GM12878 (cell line): ENCODE data around the gene SURF2. TPM values are rescaled to one million over a fixed set of nuclear protein-coding genes. Genes with fewer than 3 reads are reported as not detected.

Source experiments
- FOXK2 ChIP-seq: fragments of 450-650 bp; IDR thresholded peaks from 2 replicates; pipeline ENCODE4 v1.6.1; 2017; ENCODE audit warnings: mild to moderate bottlenecking, moderate library complexity
- GATAD2B ChIP-seq: fragments of 450-650 bp; conservative IDR thresholded peaks from 2 replicates; pipeline ENCODE4 v1.6.1; 2017; ENCODE audit warnings: low read depth, mild to moderate bottlenecking, moderate library complexity
- HCFC1 ChIP-seq: fragments of 150-350 bp; IDR thresholded peaks from 2 replicates; pipeline ENCODE4 v1.6.1; 2014; ENCODE audit warnings: low read length
- HDAC6 ChIP-seq: fragments of 200-600 bp; sonication (generic); IDR thresholded peaks from one replicate; pipeline ENCODE4 v1.8.0; 2017; ENCODE audit warnings: antibody characterized with exemption; ENCODE audit not compliant: unreplicated experiment
- IKZF2 ChIP-seq, 2 experiments: fragments of 450-650 bp; IDR thresholded peaks; 2 replicates each; pipeline ENCODE4 v1.6.1; 2017; ENCODE audit warnings: mild to moderate bottlenecking in 2 of 2, moderate library complexity in 2 of 2
- IRF4 ChIP-seq: IDR thresholded peaks from 2 replicates; pipeline ENCODE4 v1.6.1; 2011; ENCODE audit warnings: low read depth, low read length
- KAT2A ChIP-seq: conservative IDR thresholded peaks from 2 replicates; pipeline ENCODE4 v1.6.1; 2011; ENCODE audit warnings: low read depth, low read length; ENCODE audit not compliant: control insufficient read depth
- MTA3 ChIP-seq: IDR thresholded peaks from 2 replicates; pipeline ENCODE4 v1.6.1; 2012; ENCODE audit warnings: low read length, inconsistent platforms, borderline replicate concordance
- NFIC ChIP-seq: IDR thresholded peaks from 2 replicates; pipeline ENCODE4 v1.6.1; 2012; ENCODE audit warnings: low read depth, mild to moderate bottlenecking, inconsistent platforms, low read length, moderate library complexity
- NRF1 ChIP-seq: conservative IDR thresholded peaks from 2 replicates; pipeline ENCODE4 v1.6.1; 2011; ENCODE audit warnings: mild to moderate bottlenecking, low read depth, low read length, improper control_type of control experiment
- PAX5 ChIP-seq: IDR thresholded peaks from 2 replicates; pipeline ENCODE4 v1.6.1; 2011; ENCODE audit warnings: low read depth, low read length, borderline replicate concordance
- POLR2AphosphoS5 ChIP-seq: IDR thresholded peaks from 2 replicates; pipeline ENCODE4 v1.6.1; 2011; ENCODE audit warnings: mild to moderate bottlenecking, low read length, inconsistent platforms
- SRF ChIP-seq, 2 experiments: IDR thresholded peaks; 2 replicates each; pipeline ENCODE4 v1.6.1; 2011; ENCODE audit warnings: low read depth in 2 of 2, low read length in 2 of 2, mild to moderate bottlenecking in 1 of 2, moderate library complexity in 1 of 2
- SUZ12 ChIP-seq: fragments of 200-600 bp; sonication (generic); IDR thresholded peaks from one replicate; pipeline ENCODE4 v1.6.1; 2018; ENCODE audit warnings: antibody characterized with exemption, mild to moderate bottlenecking; ENCODE audit not compliant: unreplicated experiment
- YY1 ChIP-seq: IDR thresholded peaks from 2 replicates; pipeline ENCODE4 v1.6.1; 2011; ENCODE audit warnings: low read depth, mild to moderate bottlenecking, low read length
- polyA plus RNA-seq, 11 experiments: library from polyadenylated mRNA; depleted of rRNA in 4 of 11; unstranded in 6 of 11; stranded (reverse) in 5 of 11; fragments of >200 nt; fragmentation: Nextera tagmentation in 4 of 11; fragmentation: Illumina TruSeq in 1 of 11; extraction: Ambion mirVana in 4 of 11; extraction: Trizol in 1 of 11; gene quantifications; 1 replicate in 1 of 11; 2 replicates in 10 of 11; pipeline versions ENCODE4 v1.2.1 to v1.2.3, GENCODE V29; 2011 to 2016; ENCODE audit warnings: inconsistent platforms in 2 of 11, missing spikeins in 2 of 11, low read depth in 1 of 11
- total RNA-seq, 4 experiments: library from RNA; depleted of rRNA in 3 of 4; stranded (reverse); fragments of >200 nt in 3 of 4; fragmentation: Illumina TruSeq in 1 of 4; extraction: Trizol in 1 of 4; gene quantifications; 2 replicates each; pipeline versions ENCODE4 v1.2.1 to v1.2.3, GENCODE V29; 2013 to 2021
- TF ChIP-seq, protein P1 (sequence below): fragments of 450-650 bp; IDR thresholded peaks from 2 replicates; pipeline ENCODE4 v1.6.1; 2018; ENCODE audit warnings: mild to moderate bottlenecking, low read depth, moderate library complexity; ENCODE audit not compliant: partially characterized antibody
- TF ChIP-seq, protein P2 (sequence below): fragments of 450-650 bp; conservative IDR thresholded peaks from 2 replicates; pipeline ENCODE4 v1.6.1; 2017; ENCODE audit warnings: mild to moderate bottlenecking, moderate library complexity
- TF ChIP-seq, protein P3 (sequence below): fragments of 450-650 bp; IDR thresholded peaks from 2 replicates; pipeline ENCODE4 v1.6.1; 2016; ENCODE audit warnings: mild to moderate bottlenecking
- TF ChIP-seq, protein P4 (sequence below): IDR thresholded peaks from 2 replicates; pipeline ENCODE4 v1.6.1; 2012; ENCODE audit warnings: low read depth, low read length, improper control_type of control experiment
- TF ChIP-seq, protein P5 (sequence below): IDR thresholded peaks from 2 replicates; pipeline ENCODE4 v1.6.1; 2011; ENCODE audit warnings: borderline replicate concordance, low read depth, mild to moderate bottlenecking, moderate library complexity, low read length; ENCODE audit not compliant: insufficient read depth, poor library complexity, severe bottlenecking
- TF ChIP-seq, protein P6 (sequence below): IDR thresholded peaks from 2 replicates; pipeline ENCODE4 v1.6.1; 2012; ENCODE audit warnings: low read depth, low read length, improper control_type of control experiment

SURF2 gene
- total and polyA plus RNA-seq, 10 of the 15 experiments (the other 5 are each of a cell fraction or from before 2014, with no cell fraction given), result 4.0 to 41.7 (median 20.8) TPM

DNA sequence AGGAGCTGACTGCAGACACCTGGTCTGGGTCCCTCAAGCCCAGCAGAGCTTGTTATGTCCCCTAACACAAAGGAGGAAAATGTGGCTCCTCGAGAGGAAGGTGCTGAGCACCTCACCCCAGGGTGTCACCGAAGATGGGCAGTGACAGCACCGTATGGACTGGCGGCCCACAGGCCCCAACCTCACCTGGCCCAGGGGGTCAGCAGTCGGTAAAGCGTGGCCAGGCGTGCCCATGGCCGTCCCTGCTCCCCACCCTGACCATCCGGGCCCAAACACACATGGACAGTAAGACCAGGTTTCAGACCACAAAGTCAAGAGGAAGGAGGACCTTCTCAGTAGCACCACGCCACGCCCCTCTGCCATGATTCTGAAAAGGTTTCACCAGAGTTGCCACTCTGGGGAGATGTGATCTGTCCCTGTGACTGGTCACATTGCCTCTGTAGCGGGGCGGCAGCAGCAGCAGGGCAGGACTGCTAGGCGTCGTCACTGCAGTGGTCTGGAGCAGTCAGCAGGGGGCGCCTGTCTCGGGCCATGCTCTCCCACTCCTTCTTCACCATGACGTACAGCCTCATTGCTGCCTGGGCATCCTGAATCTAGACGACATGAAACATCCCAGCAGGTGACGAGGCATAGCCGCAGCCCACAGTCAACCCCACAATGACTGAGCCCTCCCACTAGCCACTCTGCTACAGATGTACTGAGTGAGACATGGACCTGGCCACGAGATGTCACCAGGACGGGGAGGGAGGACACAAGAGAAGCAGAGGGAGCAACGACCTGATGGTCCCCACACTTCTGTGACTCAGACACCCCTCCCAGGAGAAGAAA, 50.3 kb downstream of the SURF2 start (continued):
- TF ChIP-seq, protein P1, sequence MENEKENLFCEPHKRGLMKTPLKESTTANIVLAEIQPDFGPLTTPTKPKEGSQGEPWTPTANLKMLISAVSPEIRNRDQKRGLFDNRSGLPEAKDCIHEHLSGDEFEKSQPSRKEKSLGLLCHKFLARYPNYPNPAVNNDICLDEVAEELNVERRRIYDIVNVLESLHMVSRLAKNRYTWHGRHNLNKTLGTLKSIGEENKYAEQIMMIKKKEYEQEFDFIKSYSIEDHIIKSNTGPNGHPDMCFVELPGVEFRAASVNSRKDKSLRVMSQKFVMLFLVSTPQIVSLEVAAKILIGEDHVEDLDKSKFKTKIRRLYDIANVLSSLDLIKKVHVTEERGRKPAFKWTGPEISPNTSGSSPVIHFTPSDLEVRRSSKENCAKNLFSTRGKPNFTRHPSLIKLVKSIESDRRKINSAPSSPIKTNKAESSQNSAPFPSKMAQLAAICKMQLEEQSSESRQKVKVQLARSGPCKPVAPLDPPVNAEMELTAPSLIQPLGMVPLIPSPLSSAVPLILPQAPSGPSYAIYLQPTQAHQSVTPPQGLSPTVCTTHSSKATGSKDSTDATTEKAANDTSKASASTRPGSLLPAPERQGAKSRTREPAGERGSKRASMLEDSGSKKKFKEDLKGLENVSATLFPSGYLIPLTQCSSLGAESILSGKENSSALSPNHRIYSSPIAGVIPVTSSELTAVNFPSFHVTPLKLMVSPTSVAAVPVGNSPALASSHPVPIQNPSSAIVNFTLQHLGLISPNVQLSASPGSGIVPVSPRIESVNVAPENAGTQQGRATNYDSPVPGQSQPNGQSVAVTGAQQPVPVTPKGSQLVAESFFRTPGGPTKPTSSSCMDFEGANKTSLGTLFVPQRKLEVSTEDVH, result no peak
- TF ChIP-seq, protein P2, sequence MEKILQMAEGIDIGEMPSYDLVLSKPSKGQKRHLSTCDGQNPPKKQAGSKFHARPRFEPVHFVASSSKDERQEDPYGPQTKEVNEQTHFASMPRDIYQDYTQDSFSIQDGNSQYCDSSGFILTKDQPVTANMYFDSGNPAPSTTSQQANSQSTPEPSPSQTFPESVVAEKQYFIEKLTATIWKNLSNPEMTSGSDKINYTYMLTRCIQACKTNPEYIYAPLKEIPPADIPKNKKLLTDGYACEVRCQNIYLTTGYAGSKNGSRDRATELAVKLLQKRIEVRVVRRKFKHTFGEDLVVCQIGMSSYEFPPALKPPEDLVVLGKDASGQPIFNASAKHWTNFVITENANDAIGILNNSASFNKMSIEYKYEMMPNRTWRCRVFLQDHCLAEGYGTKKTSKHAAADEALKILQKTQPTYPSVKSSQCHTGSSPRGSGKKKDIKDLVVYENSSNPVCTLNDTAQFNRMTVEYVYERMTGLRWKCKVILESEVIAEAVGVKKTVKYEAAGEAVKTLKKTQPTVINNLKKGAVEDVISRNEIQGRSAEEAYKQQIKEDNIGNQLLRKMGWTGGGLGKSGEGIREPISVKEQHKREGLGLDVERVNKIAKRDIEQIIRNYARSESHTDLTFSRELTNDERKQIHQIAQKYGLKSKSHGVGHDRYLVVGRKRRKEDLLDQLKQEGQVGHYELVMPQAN, result no peak
- TF ChIP-seq MTA3 (no peak), IKZF2 (IDR thresholded peaks at IDR 0.05) (no peak; a peak in 1 of 4 replicates), POLR2AphosphoS5 (no peak; the same call in 1 of the 2 replicates), GATAD2B (no peak), YY1 (peak; percentile 70), KAT2A (no peak), NFIC (no peak), SRF (IDR thresholded peaks at IDR 0.05; ENCODE audit: low read depth in 2 of 2, low read length in 2 of 2) (0 out of 4 replicates have a peak, but pooled peaks of 1 of the 2 experiments have one; percentile 21), FOXK2 (no peak), SUZ12 (no peak), HCFC1 (no peak), PAX5 (no peak), IRF4 (0 out of 2 replicates have a peak, but pooled peaks have one; percentile 44), HDAC6 (no peak), NRF1 (no peak)
- TF ChIP-seq, protein P3, sequence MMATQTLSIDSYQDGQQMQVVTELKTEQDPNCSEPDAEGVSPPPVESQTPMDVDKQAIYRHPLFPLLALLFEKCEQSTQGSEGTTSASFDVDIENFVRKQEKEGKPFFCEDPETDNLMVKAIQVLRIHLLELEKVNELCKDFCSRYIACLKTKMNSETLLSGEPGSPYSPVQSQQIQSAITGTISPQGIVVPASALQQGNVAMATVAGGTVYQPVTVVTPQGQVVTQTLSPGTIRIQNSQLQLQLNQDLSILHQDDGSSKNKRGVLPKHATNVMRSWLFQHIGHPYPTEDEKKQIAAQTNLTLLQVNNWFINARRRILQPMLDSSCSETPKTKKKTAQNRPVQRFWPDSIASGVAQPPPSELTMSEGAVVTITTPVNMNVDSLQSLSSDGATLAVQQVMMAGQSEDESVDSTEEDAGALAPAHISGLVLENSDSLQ, result no peak
- TF ChIP-seq, protein P4, sequence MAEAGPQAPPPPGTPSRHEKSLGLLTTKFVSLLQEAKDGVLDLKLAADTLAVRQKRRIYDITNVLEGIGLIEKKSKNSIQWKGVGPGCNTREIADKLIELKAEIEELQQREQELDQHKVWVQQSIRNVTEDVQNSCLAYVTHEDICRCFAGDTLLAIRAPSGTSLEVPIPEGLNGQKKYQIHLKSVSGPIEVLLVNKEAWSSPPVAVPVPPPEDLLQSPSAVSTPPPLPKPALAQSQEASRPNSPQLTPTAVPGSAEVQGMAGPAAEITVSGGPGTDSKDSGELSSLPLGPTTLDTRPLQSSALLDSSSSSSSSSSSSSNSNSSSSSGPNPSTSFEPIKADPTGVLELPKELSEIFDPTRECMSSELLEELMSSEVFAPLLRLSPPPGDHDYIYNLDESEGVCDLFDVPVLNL, result no peak
- TF ChIP-seq, protein P5, sequence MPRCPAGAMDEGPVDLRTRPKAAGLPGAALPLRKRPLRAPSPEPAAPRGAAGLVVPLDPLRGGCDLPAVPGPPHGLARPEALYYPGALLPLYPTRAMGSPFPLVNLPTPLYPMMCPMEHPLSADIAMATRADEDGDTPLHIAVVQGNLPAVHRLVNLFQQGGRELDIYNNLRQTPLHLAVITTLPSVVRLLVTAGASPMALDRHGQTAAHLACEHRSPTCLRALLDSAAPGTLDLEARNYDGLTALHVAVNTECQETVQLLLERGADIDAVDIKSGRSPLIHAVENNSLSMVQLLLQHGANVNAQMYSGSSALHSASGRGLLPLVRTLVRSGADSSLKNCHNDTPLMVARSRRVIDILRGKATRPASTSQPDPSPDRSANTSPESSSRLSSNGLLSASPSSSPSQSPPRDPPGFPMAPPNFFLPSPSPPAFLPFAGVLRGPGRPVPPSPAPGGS, result no peak
- TF ChIP-seq, protein P6, sequence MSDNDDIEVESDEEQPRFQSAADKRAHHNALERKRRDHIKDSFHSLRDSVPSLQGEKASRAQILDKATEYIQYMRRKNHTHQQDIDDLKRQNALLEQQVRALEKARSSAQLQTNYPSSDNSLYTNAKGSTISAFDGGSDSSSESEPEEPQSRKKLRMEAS, result no peak
